HFFc6 (cell line): ENCODE results near the gene CLASRP. TPM values are rescaled to one million over a fixed set of nuclear protein-coding genes. Genes with fewer than 3 reads are reported as not detected.

Source experiments
- DNase-seq: peaks from one replicate; pipeline ENCODE4 v3.0.0-alpha.2; 2018
- H3K27ac Mint-ChIP-seq: 2 replicates; pipeline ENCODE4 v1.8.0; 2020; ENCODE audit warnings: mild to moderate bottlenecking, mixed read lengths
- H3K27me3 Mint-ChIP-seq: 2 replicates; pipeline ENCODE4 v1.8.0; 2021; ENCODE audit warnings: mild to moderate bottlenecking, moderate library complexity, mixed read lengths; ENCODE audit not compliant: insufficient read depth
- H3K36me3 Mint-ChIP-seq: 2 replicates; pipeline ENCODE4 v1.8.0; 2021; ENCODE audit warnings: low read depth, mixed read lengths
- H3K4me1 Mint-ChIP-seq: 2 replicates; pipeline ENCODE4 v1.8.0; 2020; ENCODE audit warnings: low read depth, mixed read lengths
- H3K4me3 Mint-ChIP-seq: 2 replicates; pipeline ENCODE4 v1.8.0; 2020; ENCODE audit warnings: mild to moderate bottlenecking, moderate library complexity, mixed read lengths
- H3K9me3 Mint-ChIP-seq: 2 replicates; pipeline ENCODE4 v1.8.0; 2020; ENCODE audit warnings: mild to moderate bottlenecking, mixed read lengths
- CTCF ChIP-seq: fragments of 200-600 bp; sonication (generic); IDR thresholded peaks from 2 replicates; pipeline ENCODE4 v1.5.0; 2021; ENCODE audit warnings: antibody characterized with exemption, mild to moderate bottlenecking
- total RNA-seq, 6 experiments: library from RNA; stranded (reverse); fragmentation: NEBNext Ultra II Directional; extraction: Animal tissue kit (Norgen Biotek cat#: 25700); gene quantifications; 2 replicates in 1 of 6; 3 replicates in 5 of 6; pipeline ENCODE4 v1.2.3, GENCODE V29; 2021

CLASRP gene
- total RNA-seq, 6 experiments from 2014 or later = 29.9 to 42.9 (median 37.3) TPM

DNA sequence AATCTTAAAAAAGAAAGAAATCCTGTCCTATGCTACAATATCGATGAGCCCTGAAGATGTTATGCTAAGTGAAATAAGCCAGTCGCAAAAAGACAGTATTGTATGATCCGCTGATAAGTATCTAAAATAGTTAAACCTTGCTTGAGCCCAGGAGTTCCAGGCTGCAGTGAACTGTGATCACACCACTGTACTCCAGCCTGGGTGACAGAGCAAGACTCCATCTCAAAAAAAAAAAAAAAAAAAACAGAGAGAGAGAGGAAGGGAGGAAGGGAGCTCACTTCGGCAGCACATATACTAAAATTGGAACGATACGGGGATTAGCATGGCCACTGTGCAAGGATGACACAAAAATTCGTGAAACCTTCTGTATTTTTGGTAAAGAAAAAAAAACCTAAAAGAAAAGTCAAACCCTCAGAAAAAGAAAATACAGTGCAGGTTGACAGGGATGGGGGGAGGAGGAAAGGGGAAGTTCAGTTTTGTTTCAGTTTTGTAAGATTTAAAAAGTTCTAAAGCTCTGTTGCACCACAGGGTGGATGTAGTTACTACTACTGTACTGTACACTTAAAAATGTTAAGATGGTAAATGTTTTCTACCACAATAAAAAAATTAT lies 8.4 kb downstream of the CLASRP start:
- DNase-seq = no peak
- Mint-ChIP-seq H3K27ac (peak overlapping the region; percentile 52; the same call in 1 of the 2 replicates), H3K27me3 (no peaks in the 10 kb centered on the region), H3K9me3 (no peaks in the 10 kb centered on the region), H3K4me1 (peaks cover 24% of the 10 kb centered on the region), H3K36me3 (peaks cover 9% of the 10 kb centered on the region), H3K4me3 (no peak overlapping the region)
- no peak for TF ChIP-seq CTCF

GRCh38 chr19:45049073-45049736 lies 10.4 kb downstream of the CLASRP start:
- H3K27ac Mint-ChIP-seq = peak overlapping the region; percentile 29
- H3K36me3 Mint-ChIP-seq = peaks cover 9% of the 10 kb centered on the region
- H3K27me3 Mint-ChIP-seq = no peaks in the 10 kb centered on the region
- TF ChIP-seq CTCF = no peak
- H3K9me3 Mint-ChIP-seq = no peaks in the 10 kb centered on the region
- H3K4me3 Mint-ChIP-seq = no peak overlapping the region
- peaks cover 24% of the 10 kb centered on the region for H3K4me1 Mint-ChIP-seq
- DNase-seq = no peak

- no peak for DNase-seq
- Mint-ChIP-seq H3K4me3 (no peak overlapping the region), H3K27me3 (no peaks in the 10 kb centered on the region; the same call in 1 of the 2 replicates), H3K27ac (peak overlapping the region; percentile 25), H3K36me3 (peaks cover 9% of the 10 kb centered on the region), H3K4me1 (peaks cover 24% of the 10 kb centered on the region), H3K9me3 (no peaks in the 10 kb centered on the region)
- TF ChIP-seq CTCF = no peak
Measured at GRCh38 chr19:45050036-45050435, 11.2 kb downstream of the CLASRP start.

DNA sequence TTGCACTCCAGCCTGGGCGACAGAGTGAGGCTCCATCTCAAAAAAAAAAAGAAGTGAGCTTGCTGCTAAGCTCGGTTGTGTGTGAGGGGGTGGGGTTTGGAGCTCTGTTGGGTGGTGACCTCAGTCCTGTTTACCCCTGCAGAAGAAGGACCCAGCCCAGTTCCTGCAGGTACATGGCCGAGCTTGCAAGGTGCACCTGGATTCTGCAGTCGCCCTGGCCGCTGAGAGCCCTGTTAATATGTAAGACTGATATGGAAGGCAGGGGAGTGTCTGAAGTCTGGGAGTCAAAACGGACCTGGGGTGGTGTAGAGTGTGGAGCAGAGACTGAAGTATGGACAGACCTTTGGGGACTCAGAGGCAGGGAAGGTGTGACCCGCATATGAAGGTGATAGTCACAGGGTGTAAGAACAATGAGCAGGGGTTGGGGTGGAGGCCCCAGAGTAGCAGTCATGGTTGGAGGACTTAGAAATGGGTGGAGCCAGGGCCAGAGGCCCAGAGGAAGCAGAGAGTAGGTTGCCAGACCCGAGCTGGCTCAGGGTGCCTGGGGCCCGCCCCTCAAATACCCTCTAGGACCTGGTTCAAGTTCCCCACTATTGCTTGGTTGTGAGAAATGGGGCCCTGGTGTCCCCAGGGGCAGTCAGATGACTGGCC lies 13.2 kb downstream of the CLASRP start:
- TF ChIP-seq CTCF = no peak
- H3K4me3 Mint-ChIP-seq = no peak overlapping the region
- no peak overlapping the region for H3K27ac Mint-ChIP-seq
- H3K36me3 Mint-ChIP-seq = no peaks in the 10 kb centered on the region; the same call in 1 of the 2 replicates
- H3K4me1 Mint-ChIP-seq = peaks cover 23% of the 10 kb centered on the region
- DNase-seq = no peak
- no peaks in the 10 kb centered on the region for H3K9me3 Mint-ChIP-seq
- no peaks in the 10 kb centered on the region; the same call in 1 of the 2 replicates for H3K27me3 Mint-ChIP-seq

- H3K27ac Mint-ChIP-seq = no peak overlapping the region
- H3K4me1 Mint-ChIP-seq = peaks cover 21% of the 10 kb centered on the region
- H3K36me3 Mint-ChIP-seq = peaks cover 32% of the 10 kb centered on the region
- no peak for DNase-seq
- no peaks in the 10 kb centered on the region for H3K9me3 Mint-ChIP-seq
- H3K27me3 Mint-ChIP-seq = no peaks in the 10 kb centered on the region; the same call in none of the 2 replicates
- H3K4me3 Mint-ChIP-seq = no peak overlapping the region
- TF ChIP-seq CTCF = no peak
Measured at GRCh38 chr19:45056831-45057230, 18.0 kb downstream of the CLASRP start.
